ENCODE data around the gene PRKG1. TPM values are rescaled to one million over a fixed set of nuclear protein-coding genes. Genes with fewer than 3 reads are reported as not detected.

The PRKG1 gene
- polyA plus RNA-seq, 1 donor (not counting 4 experiments of a cell fraction or from before 2014, with no cell fraction given): 0.24 TPM

DNA sequence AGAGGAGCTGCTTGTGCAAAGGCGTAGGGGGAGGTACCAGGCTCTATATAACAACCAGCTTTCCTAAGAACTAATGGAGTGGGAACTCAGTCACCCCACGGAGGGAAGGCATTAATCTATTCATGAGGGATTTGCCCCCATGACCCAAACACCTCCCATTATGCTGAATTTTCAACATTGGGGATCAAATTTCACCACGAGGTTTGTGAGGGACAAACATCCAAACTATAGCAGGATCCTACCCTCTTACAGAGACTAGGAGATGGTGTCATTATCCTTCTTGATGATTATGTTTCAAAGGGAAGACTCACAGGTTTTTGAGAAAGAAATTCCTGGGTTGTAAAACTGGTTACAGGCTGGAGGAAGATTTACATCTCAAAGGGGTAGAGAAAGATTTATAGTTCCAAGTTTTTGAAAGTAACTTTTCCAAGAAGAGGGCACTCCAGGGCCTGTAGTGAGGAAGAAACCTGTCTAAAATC lies 944.8 kb downstream of the PRKG1 start:
- dilution Hi-C loops (cut with MboI; ENCODE audit: extremely low pct_ligation_motif_present, low sequenced_read_pairs): no loop called here
- Histone ChIP-seq H3K36me3 (ENCODE audit: control insufficient read depth in 2 of 2, extremely low read depth in 1 of 2, insufficient read depth in 2 of 2, low read length in 2 of 2) (no peaks in the 10 kb centered on the region), H3K4me2 (ENCODE audit: control insufficient read depth, extremely low read depth, insufficient read depth, low read depth, low read length) (no peak overlapping the region), H3K27ac (ENCODE audit: control insufficient read depth, insufficient read depth, low read length) (no peak overlapping the region), H3K4me1 (ENCODE audit: control insufficient read depth, extremely low read depth, insufficient read depth, low read length) (no peaks in the 10 kb centered on the region), H3K9me3 (ENCODE audit: control insufficient read depth, low read depth, low read length) (no peaks in the 10 kb centered on the region), H3K4me3 (ENCODE audit: control insufficient read depth in 2 of 3, extremely low read depth in 1 of 3, insufficient read depth in 2 of 3, low read depth in 1 of 3, low read length in 3 of 3) (no peak overlapping the region), H3K79me2 (ENCODE audit: control insufficient read depth, insufficient read depth, low read length) (no peaks in the 10 kb centered on the region), H3K9me1 (ENCODE audit: control insufficient read depth, extremely low read depth, insufficient read depth, low read length) (no peaks in the 10 kb centered on the region), H2AFZ (ENCODE audit: control insufficient read depth, low read length) (no peak overlapping the region), H3K27me3 (ENCODE audit: control insufficient read depth, extremely low read depth, insufficient read depth, low read length) (no peaks in the 10 kb centered on the region), H4K20me1 (ENCODE audit: control insufficient read depth, extremely low read depth, insufficient read depth, low read length) (no peaks in the 10 kb centered on the region), H3K9ac (ENCODE audit: control insufficient read depth, extremely low read depth, insufficient read depth, low read length) (no peak overlapping the region)
- DNase-seq (ENCODE audit: low read depth, low spot score) (no peak), FAIRE-seq (no peak)
- TF ChIP-seq, protein P1, sequence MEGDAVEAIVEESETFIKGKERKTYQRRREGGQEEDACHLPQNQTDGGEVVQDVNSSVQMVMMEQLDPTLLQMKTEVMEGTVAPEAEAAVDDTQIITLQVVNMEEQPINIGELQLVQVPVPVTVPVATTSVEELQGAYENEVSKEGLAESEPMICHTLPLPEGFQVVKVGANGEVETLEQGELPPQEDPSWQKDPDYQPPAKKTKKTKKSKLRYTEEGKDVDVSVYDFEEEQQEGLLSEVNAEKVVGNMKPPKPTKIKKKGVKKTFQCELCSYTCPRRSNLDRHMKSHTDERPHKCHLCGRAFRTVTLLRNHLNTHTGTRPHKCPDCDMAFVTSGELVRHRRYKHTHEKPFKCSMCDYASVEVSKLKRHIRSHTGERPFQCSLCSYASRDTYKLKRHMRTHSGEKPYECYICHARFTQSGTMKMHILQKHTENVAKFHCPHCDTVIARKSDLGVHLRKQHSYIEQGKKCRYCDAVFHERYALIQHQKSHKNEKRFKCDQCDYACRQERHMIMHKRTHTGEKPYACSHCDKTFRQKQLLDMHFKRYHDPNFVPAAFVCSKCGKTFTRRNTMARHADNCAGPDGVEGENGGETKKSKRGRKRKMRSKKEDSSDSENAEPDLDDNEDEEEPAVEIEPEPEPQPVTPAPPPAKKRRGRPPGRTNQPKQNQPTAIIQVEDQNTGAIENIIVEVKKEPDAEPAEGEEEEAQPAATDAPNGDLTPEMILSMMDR (optimal IDR thresholded peaks at IDR 0.05 in 1 of 3, IDR thresholded peaks at IDR 0.05 in 1 of 3, conservative IDR thresholded peaks at IDR 0.05 in 1 of 3; ENCODE audit: extremely low read depth in 1 of 3, insufficient read depth in 2 of 3, low read length in 3 of 3): no peak
- no peak for TF ChIP-seq EZH2 (IDR thresholded peaks at IDR 0.05; ENCODE audit: low read length)

DNA sequence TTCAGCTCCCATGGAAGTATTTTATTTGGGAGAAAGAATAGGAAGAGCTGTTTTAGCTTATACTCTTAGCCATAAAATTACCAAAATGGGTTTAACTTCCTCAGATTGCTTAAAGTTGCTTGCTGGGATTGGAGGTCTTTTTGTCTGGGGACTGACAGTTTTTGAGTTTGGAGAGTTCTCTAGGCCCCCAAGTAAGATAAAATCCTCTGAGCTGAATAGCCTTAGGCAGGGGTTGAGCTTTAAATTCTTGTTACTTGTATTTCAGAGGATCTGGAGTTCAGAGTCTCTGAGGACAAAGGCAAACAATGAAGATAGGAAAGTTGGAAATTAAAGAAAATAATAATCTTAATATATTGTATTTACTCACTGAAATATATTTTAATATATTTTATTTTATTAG lies 945.4 kb downstream of the PRKG1 start:
- no peaks in the 10 kb centered on the region for H3K4me1 ChIP-seq (ENCODE audit: control insufficient read depth, extremely low read depth, insufficient read depth, low read length)
- H3K27me3 ChIP-seq (ENCODE audit: control insufficient read depth, extremely low read depth, insufficient read depth, low read length): no peaks in the 10 kb centered on the region
- no peaks in the 10 kb centered on the region for H3K36me3 ChIP-seq (ENCODE audit: control insufficient read depth in 2 of 2, extremely low read depth in 1 of 2, insufficient read depth in 2 of 2, low read length in 2 of 2)
- no peaks in the 10 kb centered on the region for H3K9me1 ChIP-seq (ENCODE audit: control insufficient read depth, extremely low read depth, insufficient read depth, low read length)
- H3K4me2 ChIP-seq (ENCODE audit: control insufficient read depth, extremely low read depth, insufficient read depth, low read depth, low read length): no peak overlapping the region
- no peaks in the 10 kb centered on the region for H3K9me3 ChIP-seq (ENCODE audit: control insufficient read depth, low read depth, low read length)
- H3K4me3 ChIP-seq (ENCODE audit: control insufficient read depth in 2 of 3, extremely low read depth in 1 of 3, insufficient read depth in 2 of 3, low read depth in 1 of 3, low read length in 3 of 3): no peak overlapping the region
- no peak overlapping the region for H3K27ac ChIP-seq (ENCODE audit: control insufficient read depth, insufficient read depth, low read length)
- no peak overlapping the region for H2AFZ ChIP-seq (ENCODE audit: control insufficient read depth, low read length)
- H3K79me2 ChIP-seq (ENCODE audit: control insufficient read depth, insufficient read depth, low read length): no peaks in the 10 kb centered on the region
- dilution Hi-C loops (cut with MboI; ENCODE audit: extremely low pct_ligation_motif_present, low sequenced_read_pairs): no loop called here
- H4K20me1 ChIP-seq (ENCODE audit: control insufficient read depth, extremely low read depth, insufficient read depth, low read length): no peaks in the 10 kb centered on the region
- TF ChIP-seq, protein P1 (optimal IDR thresholded peaks at IDR 0.05 in 1 of 3, IDR thresholded peaks at IDR 0.05 in 1 of 3, conservative IDR thresholded peaks at IDR 0.05 in 1 of 3; ENCODE audit: extremely low read depth in 1 of 3, insufficient read depth in 2 of 3, low read length in 3 of 3): no peak
- TF ChIP-seq EZH2 (IDR thresholded peaks at IDR 0.05; ENCODE audit: low read length): no peak
- H3K9ac ChIP-seq (ENCODE audit: control insufficient read depth, extremely low read depth, insufficient read depth, low read length): no peak overlapping the region
- no peak for DNase-seq (ENCODE audit: low read depth, low spot score)
- no peak for FAIRE-seq

Measured in keratinocyte (primary cell).